ENCODE measurements around the gene KRTAP10-1.

GRCh38 chr21:44511219-44511937, 28.6 kb downstream of the KRTAP10-1 start:
- TF ChIP-seq EGR1 (IDR thresholded peaks at IDR 0.05; ENCODE audit: borderline replicate concordance, low read depth, low read length), result no peak
- no peak for TF ChIP-seq TAF1 (IDR thresholded peaks at IDR 0.05; ENCODE audit: low read depth, low read length)
- TF ChIP-seq, protein P1, sequence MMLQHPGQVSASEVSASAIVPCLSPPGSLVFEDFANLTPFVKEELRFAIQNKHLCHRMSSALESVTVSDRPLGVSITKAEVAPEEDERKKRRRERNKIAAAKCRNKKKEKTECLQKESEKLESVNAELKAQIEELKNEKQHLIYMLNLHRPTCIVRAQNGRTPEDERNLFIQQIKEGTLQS (IDR thresholded peaks at IDR 0.05; ENCODE audit: insufficient read depth, low read depth, low read length), result no peak
- TF ChIP-seq POLR2A (IDR thresholded peaks at IDR 0.05; ENCODE audit: control extremely low read depth in 1 of 2, low read depth in 2 of 2, low read length in 2 of 2), result no peak
- TF ChIP-seq, protein P2, sequence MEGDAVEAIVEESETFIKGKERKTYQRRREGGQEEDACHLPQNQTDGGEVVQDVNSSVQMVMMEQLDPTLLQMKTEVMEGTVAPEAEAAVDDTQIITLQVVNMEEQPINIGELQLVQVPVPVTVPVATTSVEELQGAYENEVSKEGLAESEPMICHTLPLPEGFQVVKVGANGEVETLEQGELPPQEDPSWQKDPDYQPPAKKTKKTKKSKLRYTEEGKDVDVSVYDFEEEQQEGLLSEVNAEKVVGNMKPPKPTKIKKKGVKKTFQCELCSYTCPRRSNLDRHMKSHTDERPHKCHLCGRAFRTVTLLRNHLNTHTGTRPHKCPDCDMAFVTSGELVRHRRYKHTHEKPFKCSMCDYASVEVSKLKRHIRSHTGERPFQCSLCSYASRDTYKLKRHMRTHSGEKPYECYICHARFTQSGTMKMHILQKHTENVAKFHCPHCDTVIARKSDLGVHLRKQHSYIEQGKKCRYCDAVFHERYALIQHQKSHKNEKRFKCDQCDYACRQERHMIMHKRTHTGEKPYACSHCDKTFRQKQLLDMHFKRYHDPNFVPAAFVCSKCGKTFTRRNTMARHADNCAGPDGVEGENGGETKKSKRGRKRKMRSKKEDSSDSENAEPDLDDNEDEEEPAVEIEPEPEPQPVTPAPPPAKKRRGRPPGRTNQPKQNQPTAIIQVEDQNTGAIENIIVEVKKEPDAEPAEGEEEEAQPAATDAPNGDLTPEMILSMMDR (IDR thresholded peaks at IDR 0.05; ENCODE audit: control extremely low read depth in 1 of 3, insufficient read depth in 1 of 3, low read depth in 1 of 3, low read length in 3 of 3), result no peak
- no peak for TF ChIP-seq ZNF274 (IDR thresholded peaks at IDR 0.05; ENCODE audit: borderline replicate concordance, extremely low read depth, low read length)
- TF ChIP-seq RAD21 (IDR thresholded peaks at IDR 0.05 in 1 of 2, conservative IDR thresholded peaks at IDR 0.05 in 1 of 2; ENCODE audit: low read depth in 2 of 2, low read length in 2 of 2), result no peak
- TF ChIP-seq KDM5A (IDR thresholded peaks at IDR 0.05; ENCODE audit: low read length), result no peak
- TF ChIP-seq HDAC2 (IDR thresholded peaks at IDR 0.05; ENCODE audit: borderline replicate concordance in 1 of 2, low read depth in 2 of 2, low read length in 2 of 2), result no peak
- no peak for TF ChIP-seq NRF1 (IDR thresholded peaks at IDR 0.05; ENCODE audit: low read depth, low read length)

All from H1 (cell line).